H1 (cell line): Measurements from ENCODE around the gene PPP1R12C. TPM values are rescaled to one million over a fixed set of nuclear protein-coding genes. Genes with fewer than 3 reads are reported as not detected.

Experiments
- CTCF ChIA-PET: fragments of 300-600 bp; sonication (Branson Sonifier 250); formaldehyde crosslinking; loops from one replicate; lab custom pipeline; 2021; ENCODE audit not compliant: partially characterized antibody; lab: Charles Lee
- POLR2A ChIA-PET: fragments of 300-600 bp; sonication (Branson Sonifier 250); formaldehyde crosslinking; loops from one replicate; lab custom pipeline; 2021; ENCODE audit warnings: inconsistent platforms; ENCODE audit not compliant: partially characterized antibody; lab: Charles Lee
- DNase-seq, 2 experiments: peaks; one replicate each; pipeline versions ENCODE4 v3.0.0 to v3.0.0-alpha.2; 2010 to 2022; ENCODE audit warnings: low spot score in 2 of 2, low read depth in 1 of 2, mixed read lengths in 1 of 2
- FAIRE-seq: peaks from 2 replicates; lab custom pipeline; 2011; peaks lifted over from hg19 to GRCh38; lab: Jason Lieb, UNC
- H2AFZ ChIP-seq: 2 replicates; pipeline ENCODE4 v1.8.1; 2012; ENCODE audit warnings: low read length, inconsistent platforms
- H2AK5ac ChIP-seq: 2 replicates; pipeline ENCODE4 v1.6.1; 2013; ENCODE audit warnings: low read depth, low read length
- H2BK120ac ChIP-seq: replicated peaks from 2 replicates; pipeline ENCODE3; 2013; ENCODE audit warnings: low read depth, low read length, inconsistent platforms
- H2BK12ac ChIP-seq: 2 replicates; pipeline ENCODE4 v1.6.1; 2013; ENCODE audit warnings: low read depth, low read length
- H2BK15ac ChIP-seq: 2 replicates; pipeline ENCODE4 v1.6.1; 2013; ENCODE audit warnings: low read length
- H2BK20ac ChIP-seq: 2 replicates; pipeline ENCODE4 v1.6.1; 2013; ENCODE audit warnings: low read length
- H2BK5ac ChIP-seq: 2 replicates; pipeline ENCODE4 v1.6.1; 2013; ENCODE audit warnings: low read depth, low read length
- H3K14ac ChIP-seq: 2 replicates; pipeline ENCODE4 v1.6.1; 2013; ENCODE audit warnings: inconsistent platforms; ENCODE audit not compliant: insufficient read length
- H3K18ac ChIP-seq: 2 replicates; pipeline ENCODE4 v1.6.1; 2013; ENCODE audit warnings: low read length; ENCODE audit errors: extremely low read depth
- H3K23ac ChIP-seq: 2 replicates; pipeline ENCODE4 v1.6.1; 2013; ENCODE audit warnings: inconsistent platforms; ENCODE audit not compliant: insufficient read length
- H3K23me2 ChIP-seq: 2 replicates; pipeline ENCODE4 v1.6.1; 2013; ENCODE audit warnings: low read depth, low read length
- H3K27ac ChIP-seq: 2 replicates; pipeline ENCODE4 v1.6.1; 2011; ENCODE audit warnings: low read depth, low read length, inconsistent platforms
- H3K27me3 ChIP-seq, 4 experiments: replicated peaks in 1 of 4; 1 replicate in 1 of 4; 2 replicates in 3 of 4; pipeline versions ENCODE4 v1.6.1 to v1.8.1; 2011 to 2013; ENCODE audit warnings: low read length in 3 of 4, mild to moderate bottlenecking in 3 of 4, inconsistent platforms in 2 of 4, mixed read lengths in 2 of 4, moderate library complexity in 1 of 4; ENCODE audit not compliant: control insufficient read depth in 3 of 4, insufficient read depth in 3 of 4; ENCODE audit errors: extremely low read depth in 1 of 4
- H3K36me3 ChIP-seq, 4 experiments: 2 replicates each; pipeline versions ENCODE4 v1.6.1 to v1.8.1; 2011 to 2013; ENCODE audit warnings: mild to moderate bottlenecking in 4 of 4, low read length in 3 of 4, moderate library complexity in 2 of 4, control low read depth in 1 of 4, inconsistent platforms in 1 of 4; ENCODE audit not compliant: insufficient read depth in 4 of 4, control insufficient read depth in 2 of 4
- H3K4ac ChIP-seq: replicated peaks from 2 replicates; pipeline ENCODE3; 2013; ENCODE audit warnings: low read length, low read depth, mixed read lengths, inconsistent platforms; ENCODE audit not compliant: insufficient read length
- H3K4me1 ChIP-seq, 4 experiments: replicated peaks in 1 of 4; 1 replicate in 1 of 4; 2 replicates in 3 of 4; pipeline versions ENCODE4 v1.6.1 to v1.8.1; 2011 to 2013; ENCODE audit warnings: low read length in 3 of 4, inconsistent platforms in 2 of 4, mixed read lengths in 1 of 4; ENCODE audit not compliant: insufficient read depth in 4 of 4, control insufficient read depth in 3 of 4
- H3K4me2 ChIP-seq, 2 experiments: 2 replicates each; pipeline versions ENCODE4 v1.6.1 to v1.8.1; 2011 to 2013; ENCODE audit warnings: low read depth in 2 of 2, low read length in 2 of 2, control low read depth in 1 of 2, inconsistent platforms in 1 of 2, mild to moderate bottlenecking in 1 of 2; ENCODE audit not compliant: insufficient read depth in 1 of 2
- H3K4me3 ChIP-seq, 4 experiments: fragments of 200-600, 300-600 bp in 1 of 4; sonication (generic), shearing (Covaris generic), sonication (Bioruptor Twin) in 1 of 4; 2 replicates each; pipeline versions ENCODE4 v1.5.1 to v1.8.1; 2011 to 2016; ENCODE audit warnings: low read length in 4 of 4, low read depth in 3 of 4, control low read depth in 2 of 4, inconsistent platforms in 2 of 4, mild to moderate bottlenecking in 2 of 4, mixed read lengths in 1 of 4, moderate library complexity in 1 of 4; ENCODE audit not compliant: insufficient read depth in 2 of 4; ENCODE audit errors: extremely low read depth in 1 of 4
- H3K56ac ChIP-seq: replicated peaks from 2 replicates; pipeline ENCODE3; 2013; ENCODE audit warnings: low read depth, mild to moderate bottlenecking, mixed read lengths, low read length, inconsistent platforms; ENCODE audit not compliant: insufficient read length
- H3K79me1 ChIP-seq: 2 replicates; pipeline ENCODE4 v1.6.1; 2013; ENCODE audit warnings: low read depth, low read length, control low read depth
- H3K79me2 ChIP-seq, 2 experiments: 2 replicates each; pipeline versions ENCODE4 v1.6.1 to v1.8.1; 2012 to 2013; ENCODE audit warnings: low read length in 2 of 2, mild to moderate bottlenecking in 2 of 2, inconsistent platforms in 1 of 2; ENCODE audit not compliant: insufficient read depth in 2 of 2, control insufficient read depth in 1 of 2
- H3K9ac ChIP-seq, 4 experiments: replicated peaks in 1 of 4; 1 replicate in 1 of 4; 2 replicates in 3 of 4; pipeline versions ENCODE4 v1.6.1 to v1.8.1; 2011 to 2013; ENCODE audit warnings: low read depth in 3 of 4, low read length in 3 of 4, control low read depth in 2 of 4, mild to moderate bottlenecking in 2 of 4, moderate library complexity in 2 of 4, inconsistent platforms in 1 of 4; ENCODE audit errors: extremely low read depth in 1 of 4
- H3K9me3 ChIP-seq, 2 experiments: 2 replicates each; pipeline versions ENCODE4 v1.6.1 to v1.8.1; 2012 to 2013; ENCODE audit warnings: mild to moderate bottlenecking in 2 of 2, moderate library complexity in 2 of 2, control low read depth in 1 of 2, inconsistent platforms in 1 of 2, low read depth in 1 of 2, low read length in 1 of 2, mixed read lengths in 1 of 2; ENCODE audit not compliant: insufficient read depth in 2 of 2
- H4K20me1 ChIP-seq, 2 experiments: replicated peaks in 1 of 2; 2 replicates each; pipeline versions ENCODE3 to v1.8.1; 2011 to 2013; ENCODE audit warnings: inconsistent platforms in 2 of 2, low read length in 2 of 2, mild to moderate bottlenecking in 1 of 2; ENCODE audit not compliant: insufficient read depth in 2 of 2, control insufficient read depth in 1 of 2
- H4K5ac ChIP-seq: 2 replicates; pipeline ENCODE4 v1.6.1; 2013; ENCODE audit warnings: low read length, low read depth, mixed read lengths, inconsistent platforms; ENCODE audit not compliant: insufficient read length
- H4K8ac ChIP-seq: 2 replicates; pipeline ENCODE4 v1.8.0; 2013; ENCODE audit warnings: mild to moderate bottlenecking, moderate library complexity, low read length, inconsistent platforms; ENCODE audit not compliant: insufficient read depth; ENCODE audit errors: extremely low read depth
- H4K91ac ChIP-seq: replicated peaks from 2 replicates; pipeline ENCODE3; 2013; ENCODE audit warnings: low read length, mixed read lengths, inconsistent platforms; ENCODE audit not compliant: insufficient read length
- EP300 ChIP-seq, 2 experiments: IDR thresholded peaks; 1 replicate in 1 of 2; 2 replicates in 1 of 2; pipeline ENCODE4 v1.6.1; 2011 to 2012; ENCODE audit warnings: low read depth in 2 of 2, low read length in 2 of 2, mild to moderate bottlenecking in 2 of 2, borderline replicate concordance in 1 of 2, inconsistent platforms in 1 of 2, moderate library complexity in 1 of 2
- FOSL1 ChIP-seq: IDR thresholded peaks from 2 replicates; pipeline ENCODE4 v1.6.1; 2011; ENCODE audit warnings: mild to moderate bottlenecking, low read depth, low read length, moderate library complexity; ENCODE audit not compliant: insufficient read depth
- KDM5A ChIP-seq: fragments of 200-600 bp; IDR thresholded peaks from 2 replicates; pipeline ENCODE4 v1.7.1; 2012; ENCODE audit warnings: mild to moderate bottlenecking, low read length, inconsistent platforms, mixed read lengths
- SAP30 ChIP-seq: fragments of 300-600 bp; sonication (generic); IDR thresholded peaks from 2 replicates; pipeline ENCODE4 v1.7.1; 2012; ENCODE audit warnings: low read length, moderate library complexity, mild to moderate bottlenecking, inconsistent platforms; ENCODE audit not compliant: insufficient read depth, insufficient replicate concordance
- SIN3A ChIP-seq, 2 experiments: IDR thresholded peaks in 1 of 2; conservative IDR thresholded peaks in 1 of 2; 2 replicates each; pipeline ENCODE4 v1.6.1; 2011 to 2012; ENCODE audit warnings: low read length in 2 of 2, improper control_type of control experiment in 1 of 2, low read depth in 1 of 2, mild to moderate bottlenecking in 1 of 2
- SP2 ChIP-seq: IDR thresholded peaks from 2 replicates; pipeline ENCODE4 v1.6.1; 2012; ENCODE audit warnings: mild to moderate bottlenecking, low read length, inconsistent platforms
- TCF12 ChIP-seq: IDR thresholded peaks from 2 replicates; pipeline ENCODE4 v1.6.1; 2011; ENCODE audit warnings: low read depth, mild to moderate bottlenecking, low read length
- WGBS, 2 experiments: shearing (Covaris generic) in 1 of 2; methylation state at CpG; one replicate each; pipeline versions ENCODE4 v1.1.6 to v1.1.7; 2013 to 2015; ENCODE audit warnings: low lambda C conversion rate in 2 of 2, mixed read lengths in 2 of 2, inconsistent platforms in 1 of 2, low coverage in 1 of 2, missing lambda C conversion rate in 1 of 2; ENCODE audit not compliant: insufficient replicate concordance in 2 of 2, insufficient coverage in 1 of 2, insufficient read length in 1 of 2; ENCODE audit errors: extremely low coverage in 1 of 2, missing lambda C conversion rate in 1 of 2; 5-methylcytosine and 5-hydroxymethylcytosine counted together
- polyA plus RNA-seq, 7 experiments: library from polyadenylated mRNA; depleted of rRNA in 3 of 7; stranded (reverse) in 5 of 7; unstranded in 2 of 7; fragments of >200 nt in 5 of 7; fragments of 200-250 nt in 2 of 7; gene quantifications; 1 replicate in 5 of 7; 2 replicates in 1 of 7; 4 replicates in 1 of 7; pipeline versions ENCODE4 v1.2.1 to v1.2.3, GENCODE V29; 2011 to 2013; ENCODE audit warnings: missing spikeins in 2 of 7, mixed read lengths in 2 of 7
- total RNA-seq: library from RNA; stranded (reverse); fragmentation: NEBNext Ultra II Directional; extraction: Animal tissue kit (Norgen Biotek cat#: 25700); gene quantifications from 2 replicates; pipeline ENCODE4 v1.2.1, GENCODE V29; 2021

PPP1R12C gene
- total and polyA plus RNA-seq, 2 of the 8 experiments (the other 6 are each of a cell fraction or from before 2014, with no cell fraction given) = 31.7 to 71.5 TPM

GRCh38 chr19:55137915-55138314 is 20.5 kb upstream of the PPP1R12C start:
- H2BK12ac ChIP-seq = no peak overlapping the region
- no peaks in the 10 kb centered on the region for H4K20me1 ChIP-seq
- H3K4me3 ChIP-seq = no peak overlapping the region
- H3K79me2 ChIP-seq = no peaks in the 10 kb centered on the region
- DNase-seq (no peak), FAIRE-seq (no peak)
- H2BK120ac ChIP-seq = no peak overlapping the region
- H4K91ac ChIP-seq = no peak overlapping the region
- 85% methylated on average over 7 of the region's 9 CpGs; no CpG with 5 or more reads in 1 of the 2 experiments for WGBS, 2 experiments
- no peak overlapping the region for H4K8ac ChIP-seq
- no peak overlapping the region for H2AK5ac ChIP-seq
- H3K18ac ChIP-seq = no peak overlapping the region
- no peaks in the 10 kb centered on the region for H3K27me3 ChIP-seq
- no peak for TF ChIP-seq FOSL1
- no peak for TF ChIP-seq TCF12
- no peak for TF ChIP-seq SP2
- TF ChIP-seq SAP30 = no peak
- TF ChIP-seq SIN3A (conservative IDR thresholded peaks at IDR 0.05 in 1 of 2, IDR thresholded peaks at IDR 0.05 in 1 of 2; ENCODE audit: low read depth in 1 of 2, low read length in 2 of 2) = no peak
- TF ChIP-seq EP300 (IDR thresholded peaks at IDR 0.05; ENCODE audit: borderline replicate concordance in 1 of 2, low read depth in 2 of 2, low read length in 2 of 2) = no peak
- no peak for TF ChIP-seq KDM5A
- H3K9me3 ChIP-seq = no peaks in the 10 kb centered on the region
- H3K36me3 ChIP-seq = peaks cover 0 to 21% (median 4%) of the 10 kb centered on the region in 4 experiments; a peak in 4 of 8 replicates
- H3K27ac ChIP-seq = no peak overlapping the region
- no peak overlapping the region for H3K4ac ChIP-seq
- H2AFZ ChIP-seq = no peak overlapping the region
- no peaks in the 10 kb centered on the region for H3K79me1 ChIP-seq
- H2BK15ac ChIP-seq = no peak overlapping the region
- POLR2A ChIA-PET = no interaction called here
- H3K23ac ChIP-seq = no peak overlapping the region
- no peak overlapping the region for H4K5ac ChIP-seq
- H3K4me1 ChIP-seq = no peaks in the 10 kb centered on the region; a peak in 2 of 7 replicates
- H2BK20ac ChIP-seq = no peak overlapping the region
- no peak overlapping the region for H3K9ac ChIP-seq
- no peak overlapping the region for H3K14ac ChIP-seq
- no peak overlapping the region for H3K4me2 ChIP-seq
- H2BK5ac ChIP-seq = no peak overlapping the region
- no peaks in the 10 kb centered on the region for H3K23me2 ChIP-seq
- CTCF ChIA-PET = no interaction called here
- H3K56ac ChIP-seq = no peak overlapping the region
